GM21423 (cell line): Measurements from ENCODE around the gene MXRA8.
"Not testable (repeated sequence)": the region's sequence is repeated elsewhere in the genome, so short reads cannot be mapped to it uniquely, and the experiment has no call there.

Experiments
- ATAC-seq: cut with Tn5 transposase; IDR thresholded peaks from one replicate; pipeline ENCODE4 v1.9.1; 2021; ENCODE audit warnings: mild to moderate bottlenecking, moderate library complexity; ENCODE audit not compliant: unreplicated experiment

The MXRA8 gene

GRCh38 chr1:1370094-1370493 lies 11.7 kb upstream of the MXRA8 start:
- ATAC-seq = not testable (repeated sequence)

GRCh38 chr1:1367315-1367714 lies 9.0 kb upstream of the MXRA8 start:
- ATAC-seq = no peak

DNA sequence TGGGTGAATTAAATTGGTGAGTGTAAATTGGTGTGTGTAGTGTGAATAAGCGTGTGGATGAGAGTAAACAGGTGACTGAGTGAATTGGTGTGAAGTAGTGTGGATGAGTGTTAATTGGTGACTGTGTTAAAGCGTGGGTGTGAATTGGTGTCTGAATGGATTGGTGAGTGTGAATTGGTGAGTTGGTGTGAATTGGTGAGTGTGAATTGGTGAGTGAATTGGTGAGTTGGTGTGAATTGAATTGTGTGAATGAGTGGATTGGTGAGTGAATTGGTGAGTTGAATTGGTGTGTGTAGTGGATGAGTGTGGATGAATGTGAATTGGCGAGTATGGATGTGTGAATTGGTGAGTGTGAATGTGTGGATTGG lies 8.3 kb upstream of the MXRA8 start:
- no peak for ATAC-seq

DNA sequence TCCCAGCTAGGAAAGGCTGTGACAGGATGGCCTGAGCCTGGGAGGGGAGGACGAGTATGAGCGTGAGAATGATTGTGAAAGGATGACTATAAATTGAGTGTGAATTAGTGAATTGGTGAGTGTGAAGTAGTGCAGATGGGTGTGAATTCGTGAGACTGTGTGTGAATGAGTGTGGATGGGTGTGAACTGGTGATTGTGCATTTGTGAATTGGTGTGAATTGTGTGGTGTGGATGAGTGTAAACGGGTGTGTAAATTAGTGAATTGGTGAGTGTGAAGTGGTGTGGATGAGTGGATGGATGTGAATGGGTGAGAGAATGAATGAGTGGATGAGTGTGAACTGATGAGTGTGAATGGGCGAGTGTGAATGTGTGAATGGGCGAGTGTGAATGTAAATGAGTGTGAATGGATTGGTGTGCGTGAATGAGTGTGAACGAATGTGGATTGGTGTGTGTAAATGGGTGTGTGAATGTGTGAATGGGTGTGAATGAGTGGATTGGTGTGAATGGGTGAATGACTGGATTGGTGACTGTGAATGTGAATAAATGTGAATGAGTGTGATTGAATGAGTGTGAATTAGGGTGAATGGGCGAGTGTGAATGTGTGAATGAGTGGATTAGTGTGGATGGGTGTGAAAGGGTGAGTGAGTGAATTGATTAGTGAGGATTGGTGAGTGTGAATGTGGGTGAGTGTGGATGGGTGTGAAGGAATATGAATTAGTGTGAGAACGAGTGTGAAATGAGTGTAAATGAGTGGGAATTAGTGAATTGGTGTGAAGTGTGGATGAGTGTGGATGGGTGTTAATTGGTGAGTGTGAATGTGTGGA lies 7.7 kb upstream of the MXRA8 start:
- no peak for ATAC-seq

DNA sequence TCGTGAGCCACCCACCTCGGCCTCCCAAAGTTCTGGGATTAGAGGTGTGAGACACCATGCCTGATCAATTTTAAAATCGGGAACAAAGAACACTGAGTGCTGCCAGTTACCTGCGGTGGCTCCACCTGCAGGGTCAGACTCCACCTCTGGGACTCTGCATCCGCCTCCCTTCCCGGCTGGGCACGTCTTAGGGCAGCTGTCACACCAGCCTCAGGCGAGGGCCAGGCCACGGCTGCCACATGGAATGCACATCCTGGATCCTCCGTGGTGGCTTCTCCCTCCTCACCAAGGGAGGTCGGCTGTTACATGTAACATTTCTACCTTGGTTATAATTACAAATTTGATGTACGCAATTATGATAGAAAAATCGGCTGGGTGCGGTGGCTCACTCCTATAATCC lies 5.9 kb upstream of the MXRA8 start:
- no peak for ATAC-seq

DNA sequence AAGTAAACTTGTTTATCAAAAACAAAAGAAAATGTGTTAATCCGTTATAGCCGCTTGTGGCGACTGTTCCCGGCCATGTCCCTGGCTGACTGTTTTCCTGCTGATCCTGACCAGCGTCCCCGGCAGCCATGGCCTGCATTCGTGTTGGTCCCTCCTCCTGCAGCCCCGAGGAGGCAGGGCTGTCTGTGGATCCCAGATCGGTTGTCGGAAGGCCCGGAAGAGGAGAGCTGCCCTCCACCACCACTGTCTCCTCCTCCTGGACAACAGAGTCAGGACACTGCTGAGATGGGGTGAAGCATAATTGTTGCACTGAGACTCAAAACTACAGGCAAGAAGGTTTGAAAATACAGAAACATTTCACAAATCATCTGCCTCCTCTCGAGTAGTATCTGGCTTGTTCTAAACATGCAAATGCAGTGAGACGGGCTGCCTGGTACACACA lies 3.6 kb upstream of the MXRA8 start:
- no peak for ATAC-seq

GRCh38 chr1:1361233-1361981 lies 3.1 kb upstream of the MXRA8 start:
- no peak for ATAC-seq

DNA sequence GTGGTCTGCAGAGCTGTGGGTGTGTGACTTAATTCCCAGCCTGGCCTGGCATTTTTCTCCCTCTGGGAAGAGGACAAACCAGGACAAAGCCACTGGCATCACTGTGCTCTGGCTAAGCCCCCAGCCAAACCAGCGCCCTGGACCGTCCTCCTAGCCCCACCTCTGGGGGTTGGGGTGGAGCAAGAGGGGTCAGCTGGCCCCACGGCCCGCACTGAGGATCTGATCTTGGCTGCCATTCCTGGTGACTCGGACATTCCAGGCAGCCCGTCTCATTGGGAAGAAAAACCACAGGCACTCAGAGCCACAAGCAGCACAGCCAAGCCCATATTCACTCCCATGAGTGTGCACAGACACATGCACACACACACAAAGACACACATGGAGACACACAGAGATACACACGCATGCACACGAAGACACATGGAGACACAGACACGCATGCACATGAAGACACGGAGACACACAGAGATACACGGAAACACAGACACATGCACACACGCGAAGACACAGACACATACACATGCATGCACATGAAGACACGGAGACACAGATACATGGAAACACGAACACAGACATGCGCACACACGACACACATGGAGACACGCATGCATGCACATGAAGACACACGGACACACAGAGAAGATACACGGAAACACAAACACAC lies 2.3 kb upstream of the MXRA8 start:
- no peak for ATAC-seq

DNA sequence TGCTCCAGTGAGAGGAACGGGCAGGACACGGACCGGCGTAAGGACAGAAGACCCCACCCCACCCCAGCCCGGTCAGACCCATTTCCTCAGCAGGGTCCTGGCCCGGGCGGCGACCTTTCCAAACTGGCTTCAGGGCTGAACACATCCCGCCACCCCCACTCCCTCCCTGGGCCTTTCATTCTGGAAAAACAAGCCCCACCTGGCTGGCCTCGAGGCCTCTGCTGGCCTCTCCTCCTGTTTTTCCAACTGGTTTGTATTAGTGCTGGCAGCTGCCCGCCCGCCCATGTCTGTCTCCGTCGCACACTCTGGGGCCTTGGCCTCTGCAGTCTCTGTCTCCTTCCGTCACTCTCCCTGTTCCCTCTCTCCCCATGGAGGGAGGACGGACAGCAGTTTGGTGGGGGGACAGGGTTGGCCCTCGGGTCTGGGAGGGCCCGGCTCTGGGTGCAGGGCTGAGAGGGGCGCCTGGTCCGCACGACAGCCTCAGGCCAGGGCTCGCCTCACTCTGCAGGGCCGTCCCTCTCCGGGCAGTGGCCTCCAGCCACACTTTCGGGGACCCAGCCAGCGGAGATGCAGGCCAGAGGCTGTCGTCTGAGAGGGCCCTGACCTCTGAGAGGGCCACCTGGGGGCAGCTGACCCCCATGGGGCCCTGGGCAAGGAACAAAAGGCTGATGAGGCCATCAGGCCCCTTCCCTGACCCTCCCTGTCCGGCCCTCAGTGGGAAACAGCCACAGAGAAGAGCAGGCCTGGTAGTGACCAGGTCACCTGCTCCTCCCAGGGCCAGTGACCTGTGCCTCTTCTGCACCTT lies 1.5 kb upstream of the MXRA8 start:
- no peak for ATAC-seq

GRCh38 chr1:1359308-1359663 lies 931 bp upstream of the MXRA8 start:
- ATAC-seq = no peak

GRCh38 chr1:1357871-1358432 lies 403 bp downstream of the MXRA8 start:
- no peak for ATAC-seq

- ATAC-seq = no peak
Measured at GRCh38 chr1:1356796-1357401, 1.5 kb downstream of the MXRA8 start.

DNA sequence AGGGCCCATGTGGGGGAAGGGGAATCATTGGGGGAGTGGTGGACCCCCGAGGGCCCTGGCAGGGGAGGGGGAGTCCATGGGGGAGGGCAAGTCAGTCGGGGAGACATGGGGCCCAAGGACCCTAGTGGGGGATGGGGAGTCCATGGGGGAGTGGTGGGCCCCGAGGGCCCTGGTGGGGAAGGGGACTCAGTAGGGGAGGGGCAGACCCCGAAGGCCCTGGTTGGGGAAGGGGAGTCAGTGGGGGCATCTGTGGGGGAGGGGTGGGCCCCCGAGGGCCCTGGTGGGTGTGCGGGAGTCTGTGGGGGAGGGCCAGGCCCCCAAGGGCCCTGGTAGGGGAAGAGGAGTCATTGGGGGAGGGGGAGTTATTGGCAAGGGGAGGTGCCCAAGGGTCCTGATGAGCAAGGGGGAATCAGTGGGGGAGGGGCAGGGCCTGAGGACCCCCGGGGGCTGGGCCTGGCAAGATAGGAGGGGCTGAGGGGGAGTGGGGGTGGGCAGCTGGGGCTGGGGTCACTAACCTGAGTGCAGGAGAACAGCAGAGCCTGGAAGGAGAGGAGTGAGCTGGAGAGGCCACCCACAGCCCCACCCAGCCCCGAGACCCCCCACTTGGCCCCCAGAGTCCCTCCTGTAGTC lies 2.1 kb downstream of the MXRA8 start:
- ATAC-seq = no peak

GRCh38 chr1:1355416-1355815 lies 2.9 kb downstream of the MXRA8 start:
- no peak for ATAC-seq

- no peak for ATAC-seq
Measured at GRCh38 chr1:1354271-1355247, 3.8 kb downstream of the MXRA8 start.

DNA sequence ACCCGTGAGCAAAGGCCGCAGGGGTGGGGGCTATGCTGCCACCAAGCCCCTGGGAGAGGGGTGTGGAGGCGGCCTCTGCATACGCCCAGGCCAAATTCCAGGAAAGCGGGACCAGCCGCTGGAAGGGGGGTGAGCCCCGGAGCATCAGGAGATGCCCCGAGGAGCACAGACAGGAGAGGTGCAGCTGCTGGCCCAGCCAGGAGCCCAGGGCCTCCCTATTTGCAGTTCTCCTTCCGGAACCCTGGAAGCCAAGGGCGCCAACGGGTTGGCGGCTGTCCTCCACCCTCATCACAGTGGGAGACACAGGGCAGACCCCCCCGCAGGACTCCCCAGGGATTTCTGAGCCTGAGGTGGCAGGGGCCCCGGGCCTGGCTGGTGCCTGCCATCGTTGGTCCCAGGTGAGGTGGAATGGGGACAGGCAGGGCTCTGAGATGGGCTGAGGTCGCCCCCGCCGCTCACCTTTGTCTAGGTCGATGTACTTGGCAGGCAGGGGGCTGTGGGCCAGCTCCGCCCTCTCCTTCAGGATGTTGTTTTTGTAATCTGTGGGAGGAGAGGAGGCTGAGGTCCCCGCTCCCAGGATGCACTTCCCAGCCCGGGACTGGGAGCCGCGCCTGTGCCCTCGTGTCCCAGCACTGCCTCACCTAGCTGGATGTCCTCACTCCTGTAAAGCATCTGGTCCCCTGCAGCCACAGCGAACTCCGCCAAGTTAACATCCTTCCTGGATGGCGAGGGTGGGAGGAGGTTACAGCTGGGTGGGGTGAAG lies 4.8 kb downstream of the MXRA8 start:
- ATAC-seq = no peak

DNA sequence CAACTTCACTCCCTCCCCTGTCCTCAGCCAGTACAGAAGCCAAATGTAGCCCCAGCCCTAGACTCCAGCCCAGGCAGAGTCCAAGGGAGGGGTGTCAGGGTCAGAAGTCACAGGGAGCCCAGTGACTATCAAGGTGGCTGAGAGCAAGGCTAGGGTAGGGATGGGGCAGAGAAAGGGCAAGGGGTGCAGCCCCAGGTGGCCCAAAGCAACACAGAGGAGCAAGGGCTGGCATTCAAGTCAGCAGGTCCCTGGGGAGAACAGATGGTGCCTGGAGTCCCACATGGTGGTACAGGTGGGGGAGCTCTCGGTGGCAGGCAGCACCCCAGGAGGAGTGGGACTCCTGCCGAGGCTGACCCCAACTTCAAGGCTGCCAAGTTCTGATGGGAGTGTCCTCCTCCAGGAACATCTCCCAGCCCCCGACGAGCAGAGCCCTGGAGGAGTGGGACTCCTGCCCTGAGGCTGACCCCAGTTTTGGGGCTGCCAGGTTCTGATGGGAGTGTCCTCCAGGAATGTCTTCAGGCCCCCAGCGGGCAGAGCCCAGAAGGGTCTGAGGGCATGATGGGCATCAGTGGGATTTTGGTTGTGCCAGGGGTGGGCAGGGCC lies 5.5 kb downstream of the MXRA8 start:
- ATAC-seq = no peak
